HFF-Myc (cell line): ENCODE measurements around the gene HOXB1.

Experiments
- DNase-seq: peaks from one replicate; pipeline ENCODE4 v3.0.0-alpha.2; 2011; ENCODE audit warnings: low read depth; ENCODE audit errors: extremely low read depth
- H3K4me3 ChIP-seq: replicated peaks from 2 replicates; pipeline ENCODE4 v1.5.1; 2011; ENCODE audit warnings: low read depth, mild to moderate bottlenecking, control low read depth, low read length
- CTCF ChIP-seq: IDR thresholded peaks from 2 replicates; pipeline ENCODE4 v1.5.1; 2012; ENCODE audit warnings: mild to moderate bottlenecking, low read depth, low read length, control low read depth; ENCODE audit errors: missing control alignments

HOXB1 gene

GRCh38 chr17:48548523-48549280 lies 17.9 kb upstream of the HOXB1 start:
- DNase-seq: no peak
- TF ChIP-seq CTCF: no peak
- H3K4me3 ChIP-seq: no peak overlapping the region

DNA sequence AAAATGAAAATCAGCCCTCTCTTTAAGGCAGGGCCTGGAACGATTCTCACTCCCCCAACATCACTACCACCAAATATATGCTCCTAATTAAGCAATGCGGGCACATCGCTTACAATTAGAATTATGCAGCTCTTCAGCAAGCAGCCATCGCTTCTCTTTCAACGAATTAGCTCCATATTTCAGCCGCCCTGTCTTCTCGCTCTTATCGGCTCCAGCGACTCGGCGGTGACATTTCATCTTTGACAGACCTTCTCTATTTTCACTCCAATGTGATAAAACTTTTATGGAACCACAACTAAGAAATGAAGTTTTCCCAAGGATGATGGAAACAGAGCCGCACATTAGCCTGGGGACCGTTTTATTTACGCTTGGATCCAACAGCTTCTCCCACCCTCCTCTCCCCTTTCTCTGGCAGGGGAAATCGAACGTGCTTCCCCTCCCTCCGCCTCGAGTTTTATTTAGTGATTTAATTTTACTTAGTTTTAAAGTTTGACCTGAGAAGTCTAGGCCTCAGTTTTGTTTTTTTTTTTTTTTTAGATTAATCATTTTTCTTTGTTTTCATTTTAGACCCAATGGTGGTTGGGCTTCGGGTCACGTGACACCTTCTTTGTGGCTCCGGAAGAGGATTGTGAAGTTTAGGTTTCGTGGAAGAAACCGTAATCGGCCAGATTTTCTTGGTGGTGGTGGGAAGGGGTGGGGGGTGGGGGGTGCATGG lies 17.2 kb upstream of the HOXB1 start:
- DNase-seq: no peak
- no peak overlapping the region for H3K4me3 ChIP-seq
- no peak for TF ChIP-seq CTCF

GRCh38 chr17:48546924-48547807 lies 16.4 kb upstream of the HOXB1 start:
- no peak for DNase-seq
- H3K4me3 ChIP-seq: no peak overlapping the region
- no peak for TF ChIP-seq CTCF

- TF ChIP-seq CTCF: no peak
- no peak overlapping the region for H3K4me3 ChIP-seq
- DNase-seq: no peak
Observed at GRCh38 chr17:48546137-48546923, 15.5 kb upstream of the HOXB1 start.

GRCh38 chr17:48545539-48545938 lies 14.7 kb upstream of the HOXB1 start:
- no peak for TF ChIP-seq CTCF
- H3K4me3 ChIP-seq: no peak overlapping the region; the same call in 1 of the 2 replicates
- DNase-seq: no peak

GRCh38 chr17:48545022-48545375 lies 14.2 kb upstream of the HOXB1 start, which contains the start of gene HOXB2:
Gene HOXB2 (minus strand): TSS chr17:48545109. CDS start chr17:48544911, 198 bp downstream.
- H3K4me3 ChIP-seq: peak within 1 kb of the TSS; percentile 69
- TF ChIP-seq CTCF: no peak
- no peak for DNase-seq
